ENCODE measurements around the gene PTPRM.

Gene PTPRM

GRCh38 chr18:8030201-8030600 is 463.1 kb downstream of the PTPRM start:
- no peak for TF ChIP-seq CTCF (IDR thresholded peaks at IDR 0.05)
- Histone ChIP-seq H3K4me1 (ENCODE audit: control insufficient read depth in 1 of 2, insufficient read depth in 1 of 2, low read depth in 1 of 2, low read length in 1 of 2) (no peaks in the 10 kb centered on the region), H3K4me3 (ENCODE audit: low read depth in 1 of 2, low read length in 1 of 2) (no peak overlapping the region), H3K9me3 (no peaks in the 10 kb centered on the region), H3K36me3 (no peaks in the 10 kb centered on the region), H3K27me3 (no peaks in the 10 kb centered on the region), H3K27ac (no peak overlapping the region)

GRCh38 chr18:8031496-8031895 is 464.4 kb downstream of the PTPRM start:
- no peaks in the 10 kb centered on the region for H3K36me3 ChIP-seq
- H3K4me1 ChIP-seq (ENCODE audit: control insufficient read depth in 1 of 2, insufficient read depth in 1 of 2, low read depth in 1 of 2, low read length in 1 of 2) = no peaks in the 10 kb centered on the region
- H3K4me3 ChIP-seq (ENCODE audit: low read depth in 1 of 2, low read length in 1 of 2) = no peak overlapping the region
- H3K27me3 ChIP-seq = no peaks in the 10 kb centered on the region
- H3K9me3 ChIP-seq = no peaks in the 10 kb centered on the region
- no peak for TF ChIP-seq CTCF (IDR thresholded peaks at IDR 0.05)
- no peak overlapping the region for H3K27ac ChIP-seq

- H3K4me3 ChIP-seq (ENCODE audit: low read depth in 1 of 2, low read length in 1 of 2) = no peak overlapping the region
- no peaks in the 10 kb centered on the region for H3K9me3 ChIP-seq
- no peaks in the 10 kb centered on the region for H3K4me1 ChIP-seq (ENCODE audit: control insufficient read depth in 1 of 2, insufficient read depth in 1 of 2, low read depth in 1 of 2, low read length in 1 of 2)
- TF ChIP-seq CTCF (IDR thresholded peaks at IDR 0.05) = no peak
- H3K27ac ChIP-seq = no peak overlapping the region
- no peaks in the 10 kb centered on the region for H3K27me3 ChIP-seq
- no peaks in the 10 kb centered on the region for H3K36me3 ChIP-seq
Observed at GRCh38 chr18:8034674-8035073, 467.6 kb downstream of the PTPRM start.

GRCh38 chr18:8036551-8036950 is 469.4 kb downstream of the PTPRM start:
- H3K36me3 ChIP-seq = no peaks in the 10 kb centered on the region

GRCh38 chr18:8037296-8037695 is 470.2 kb downstream of the PTPRM start:
- Histone ChIP-seq H3K9me3 (no peaks in the 10 kb centered on the region), H3K27me3 (no peaks in the 10 kb centered on the region), H3K36me3 (no peaks in the 10 kb centered on the region), H3K4me3 (ENCODE audit: low read depth in 1 of 2, low read length in 1 of 2) (no peak overlapping the region), H3K4me1 (ENCODE audit: control insufficient read depth in 1 of 2, insufficient read depth in 1 of 2, low read depth in 1 of 2, low read length in 1 of 2) (no peaks in the 10 kb centered on the region), H3K27ac (no peak overlapping the region)
- no peak for TF ChIP-seq CTCF (IDR thresholded peaks at IDR 0.05)

More at GRCh38 chr18:8036551-8036950, 469.4 kb downstream of the PTPRM start:
- Histone ChIP-seq H3K27ac (no peak overlapping the region), H3K27me3 (no peaks in the 10 kb centered on the region), H3K9me3 (no peaks in the 10 kb centered on the region), H3K4me3 (ENCODE audit: low read depth in 1 of 2, low read length in 1 of 2) (no peak overlapping the region), H3K4me1 (ENCODE audit: control insufficient read depth in 1 of 2, insufficient read depth in 1 of 2, low read depth in 1 of 2, low read length in 1 of 2) (no peaks in the 10 kb centered on the region)
- no peak for TF ChIP-seq CTCF (IDR thresholded peaks at IDR 0.05)

- H3K4me3 ChIP-seq (ENCODE audit: low read depth in 1 of 2, low read length in 1 of 2) = no peak overlapping the region
- no peaks in the 10 kb centered on the region for H3K4me1 ChIP-seq (ENCODE audit: control insufficient read depth in 1 of 2, insufficient read depth in 1 of 2, low read depth in 1 of 2, low read length in 1 of 2)
- H3K9me3 ChIP-seq = no peaks in the 10 kb centered on the region
- H3K27me3 ChIP-seq = no peaks in the 10 kb centered on the region
- H3K27ac ChIP-seq = no peak overlapping the region
- TF ChIP-seq CTCF (IDR thresholded peaks at IDR 0.05) = no peak
- no peaks in the 10 kb centered on the region for H3K36me3 ChIP-seq
Observed at GRCh38 chr18:8040021-8040420, 472.9 kb downstream of the PTPRM start.

All from neutrophil (primary cell).